ENCODE data around the gene SOX21. TPM values are rescaled to one million over a fixed set of nuclear protein-coding genes. Genes with fewer than 3 reads are reported as not detected.

Gene SOX21
- total RNA-seq, 1 donor from 2014 or later = 0.26 TPM

DNA sequence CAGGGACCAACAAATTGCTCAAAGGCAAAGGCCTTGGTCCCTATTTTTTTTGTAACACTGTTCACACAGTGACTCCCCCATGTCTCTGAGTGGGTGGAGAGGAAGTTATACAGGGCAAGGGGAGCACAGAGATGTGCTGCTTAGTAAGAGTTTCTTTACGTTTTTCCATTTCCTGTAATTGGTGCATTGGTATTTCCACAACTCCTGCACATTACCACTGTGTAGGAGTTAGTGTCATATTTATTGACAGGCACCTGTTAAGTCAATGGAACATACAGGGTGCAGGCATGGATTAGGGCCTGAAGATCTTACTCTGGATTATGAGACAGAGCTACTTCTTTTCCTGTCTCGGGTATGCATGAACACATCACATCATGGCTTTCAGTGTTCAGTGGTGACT is 45.2 kb downstream of the SOX21 start:
- H3K4me3 ChIP-seq = no peak overlapping the region
- DNase-seq (no peak), ATAC-seq (no peak)
- intact Hi-C loops (cut with DNase I) = no loop called here
- TF ChIP-seq, protein P1, sequence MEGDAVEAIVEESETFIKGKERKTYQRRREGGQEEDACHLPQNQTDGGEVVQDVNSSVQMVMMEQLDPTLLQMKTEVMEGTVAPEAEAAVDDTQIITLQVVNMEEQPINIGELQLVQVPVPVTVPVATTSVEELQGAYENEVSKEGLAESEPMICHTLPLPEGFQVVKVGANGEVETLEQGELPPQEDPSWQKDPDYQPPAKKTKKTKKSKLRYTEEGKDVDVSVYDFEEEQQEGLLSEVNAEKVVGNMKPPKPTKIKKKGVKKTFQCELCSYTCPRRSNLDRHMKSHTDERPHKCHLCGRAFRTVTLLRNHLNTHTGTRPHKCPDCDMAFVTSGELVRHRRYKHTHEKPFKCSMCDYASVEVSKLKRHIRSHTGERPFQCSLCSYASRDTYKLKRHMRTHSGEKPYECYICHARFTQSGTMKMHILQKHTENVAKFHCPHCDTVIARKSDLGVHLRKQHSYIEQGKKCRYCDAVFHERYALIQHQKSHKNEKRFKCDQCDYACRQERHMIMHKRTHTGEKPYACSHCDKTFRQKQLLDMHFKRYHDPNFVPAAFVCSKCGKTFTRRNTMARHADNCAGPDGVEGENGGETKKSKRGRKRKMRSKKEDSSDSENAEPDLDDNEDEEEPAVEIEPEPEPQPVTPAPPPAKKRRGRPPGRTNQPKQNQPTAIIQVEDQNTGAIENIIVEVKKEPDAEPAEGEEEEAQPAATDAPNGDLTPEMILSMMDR (IDR thresholded peaks at IDR 0.05) = no peak
- peaks cover 34% of the 10 kb centered on the region for H3K27me3 ChIP-seq
- H3K4me1 ChIP-seq = no peaks in the 10 kb centered on the region
- no peaks in the 10 kb centered on the region for H3K9me3 ChIP-seq
- H3K27ac ChIP-seq = no peak overlapping the region
- no peaks in the 10 kb centered on the region for H3K36me3 ChIP-seq

DNA sequence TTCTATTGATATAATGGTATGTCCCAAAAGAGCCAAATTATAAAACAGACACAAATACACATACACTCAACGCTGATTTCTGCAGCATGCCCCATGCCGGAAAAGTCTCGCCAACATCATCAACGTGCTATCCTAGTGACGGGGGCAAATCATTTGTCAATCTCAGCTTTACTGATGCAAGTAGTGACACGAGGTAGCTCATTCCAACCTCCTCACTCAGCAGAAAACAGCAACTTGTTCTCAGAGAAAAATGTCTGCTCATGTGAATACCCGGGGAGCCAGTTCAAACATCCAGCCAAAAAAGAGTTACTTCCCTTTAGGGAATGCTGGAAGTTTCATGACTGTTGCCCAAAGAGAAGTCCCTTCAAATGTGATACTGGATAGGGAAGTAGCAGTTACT is 46.3 kb downstream of the SOX21 start:
- Histone ChIP-seq H3K27ac (no peak overlapping the region), H3K36me3 (no peaks in the 10 kb centered on the region), H3K27me3 (peaks cover 36% of the 10 kb centered on the region), H3K4me3 (no peak overlapping the region), H3K9me3 (no peaks in the 10 kb centered on the region), H3K4me1 (no peaks in the 10 kb centered on the region)
- no peak for ATAC-seq
- no peak for DNase-seq
- intact Hi-C loops (cut with DNase I) = no loop called here
- TF ChIP-seq, protein P1 (IDR thresholded peaks at IDR 0.05) = no peak

DNA sequence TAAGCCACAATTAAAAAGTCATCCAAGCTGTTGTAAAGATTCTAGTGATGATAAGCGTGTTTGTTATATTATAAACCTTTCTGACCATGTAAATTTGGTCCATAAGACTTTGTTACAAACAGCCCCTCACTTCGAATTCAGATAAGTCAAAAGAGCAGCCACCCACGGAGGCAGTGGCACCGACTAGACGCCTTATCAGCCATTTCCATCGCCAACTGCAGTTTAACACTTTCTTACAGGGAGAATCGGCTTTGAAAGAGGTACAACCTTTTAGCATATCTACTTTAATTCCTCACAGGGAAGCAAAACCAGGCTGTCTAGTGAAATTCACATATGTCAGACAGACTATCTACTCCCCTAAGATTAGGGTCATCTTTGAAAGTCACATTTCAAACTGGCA is 47.5 kb downstream of the SOX21 start:
- Histone ChIP-seq H3K27ac (no peak overlapping the region), H3K27me3 (peaks cover 36% of the 10 kb centered on the region), H3K4me1 (no peaks in the 10 kb centered on the region), H3K9me3 (no peaks in the 10 kb centered on the region), H3K4me3 (no peak overlapping the region), H3K36me3 (no peaks in the 10 kb centered on the region)
- TF ChIP-seq, protein P1 (IDR thresholded peaks at IDR 0.05) = no peak
- ATAC-seq (no peak), DNase-seq (no peak)
- intact Hi-C loops (cut with DNase I) = no loop called here

DNA sequence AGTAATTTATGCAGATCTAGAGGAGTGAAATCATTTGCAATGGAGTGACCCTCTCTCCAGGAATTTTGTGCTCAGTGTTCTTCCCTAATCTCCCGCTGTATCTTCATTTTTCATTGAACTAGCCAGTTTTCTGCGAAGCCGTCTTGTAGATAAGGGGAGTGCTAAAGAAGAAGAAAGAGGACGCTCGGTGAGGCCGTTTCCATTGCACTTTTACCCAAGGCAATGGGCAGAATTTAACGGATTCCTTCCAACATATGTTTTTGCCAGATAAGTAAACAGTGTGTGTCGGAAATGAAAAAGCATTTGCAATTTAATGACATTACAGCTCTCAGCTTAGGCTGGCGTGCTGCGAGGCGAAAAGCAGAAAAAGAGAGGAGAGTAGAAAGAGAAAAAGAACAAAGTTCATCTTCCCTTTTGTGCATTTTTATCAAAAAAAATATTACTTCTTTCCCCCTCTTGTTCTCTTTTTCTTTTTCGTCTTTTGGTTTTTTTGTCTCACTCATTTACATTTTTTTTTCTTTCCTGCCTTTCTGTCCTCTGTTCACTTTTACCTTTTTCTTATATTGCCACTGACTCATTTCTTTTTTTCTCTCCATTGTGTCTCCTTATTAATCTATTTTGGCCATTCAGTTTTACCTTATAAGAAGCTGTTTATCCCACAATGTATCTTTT is 49.9 kb downstream of the SOX21 start:
- TF ChIP-seq, protein P1 (IDR thresholded peaks at IDR 0.05) = no peak
- peaks cover 36% of the 10 kb centered on the region for H3K27me3 ChIP-seq
- intact Hi-C loops (cut with DNase I) = no loop called here
- H3K4me3 ChIP-seq = no peak overlapping the region
- H3K27ac ChIP-seq = no peak overlapping the region
- H3K4me1 ChIP-seq = no peaks in the 10 kb centered on the region
- ATAC-seq (no peak), DNase-seq (no peak)
- H3K9me3 ChIP-seq = no peaks in the 10 kb centered on the region
- H3K36me3 ChIP-seq = no peaks in the 10 kb centered on the region

DNA sequence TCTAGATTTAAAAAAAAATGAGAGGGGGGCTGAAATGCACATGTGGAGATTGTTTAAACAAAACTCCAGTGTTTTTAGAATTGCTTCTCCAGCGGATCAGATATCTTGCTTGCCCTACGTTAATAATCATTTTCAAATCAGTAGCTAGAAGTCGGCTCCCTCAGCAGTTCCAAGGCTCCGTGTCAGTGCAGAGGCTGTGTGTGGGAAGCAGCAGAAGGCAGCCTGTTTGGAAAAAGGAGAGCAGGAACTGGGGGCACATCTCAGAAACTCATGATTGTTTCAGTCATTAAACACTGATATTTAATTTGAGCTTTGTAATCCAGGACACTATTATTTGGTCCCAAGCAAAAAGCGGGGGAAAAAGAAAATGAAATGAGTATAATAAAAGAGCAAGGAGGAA is 50.9 kb downstream of the SOX21 start:
- no peak for DNase-seq
- intact Hi-C loops (cut with DNase I) = no loop called here

More for the DNA sequence above, 50.9 kb downstream of the SOX21 start:
- H3K27ac ChIP-seq = no peak overlapping the region
- H3K36me3 ChIP-seq = no peaks in the 10 kb centered on the region
- H3K27me3 ChIP-seq = peaks cover 36% of the 10 kb centered on the region
- TF ChIP-seq, protein P1 (IDR thresholded peaks at IDR 0.05) = no peak
- H3K4me1 ChIP-seq = no peaks in the 10 kb centered on the region
- no peaks in the 10 kb centered on the region for H3K9me3 ChIP-seq
- ATAC-seq = no peak
- H3K4me3 ChIP-seq = no peak overlapping the region
